GM03348 (cell line): ENCODE data around the gene GAS2L3.

Source experiments
- DNase-seq: peaks from one replicate; pipeline ENCODE4 v3.0.0; 2012; ENCODE audit warnings: low spot score

The GAS2L3 gene

DNA sequence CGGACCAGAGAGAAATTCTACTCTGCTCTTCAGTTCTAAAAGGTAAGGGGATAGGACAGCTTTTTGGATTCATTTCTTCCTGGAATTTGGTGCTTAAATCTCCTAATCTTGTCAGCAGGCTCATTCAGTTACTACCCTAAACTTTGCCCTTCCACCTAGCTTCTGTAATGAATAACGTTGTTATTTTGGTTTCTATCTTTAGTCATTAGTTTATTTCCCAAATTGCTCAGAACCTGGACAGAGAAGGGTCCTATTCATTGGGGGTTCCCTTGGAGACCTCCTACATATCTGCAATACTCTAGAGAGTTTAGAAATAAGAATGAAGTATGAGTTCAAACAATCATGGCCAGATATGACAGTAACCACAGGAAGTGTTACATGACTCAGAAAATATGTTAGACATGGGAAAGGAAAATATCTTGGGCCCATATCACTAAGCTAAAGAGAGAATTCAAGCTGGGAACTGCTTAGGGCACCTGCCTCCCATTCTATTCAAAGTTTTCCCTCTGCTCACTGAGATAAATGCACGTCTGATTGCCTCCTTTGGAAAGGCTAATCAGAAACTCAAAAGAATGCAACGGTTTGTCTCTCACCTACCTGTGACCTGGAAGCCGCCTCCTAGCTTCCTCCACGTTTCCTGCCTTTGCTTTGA is 87.9 kb downstream of the GAS2L3 start:
- DNase-seq = peak; percentile 17

GRCh38 chr12:100666588-100666987 is 93.1 kb downstream of the GAS2L3 start:
- DNase-seq = no peak

DNA sequence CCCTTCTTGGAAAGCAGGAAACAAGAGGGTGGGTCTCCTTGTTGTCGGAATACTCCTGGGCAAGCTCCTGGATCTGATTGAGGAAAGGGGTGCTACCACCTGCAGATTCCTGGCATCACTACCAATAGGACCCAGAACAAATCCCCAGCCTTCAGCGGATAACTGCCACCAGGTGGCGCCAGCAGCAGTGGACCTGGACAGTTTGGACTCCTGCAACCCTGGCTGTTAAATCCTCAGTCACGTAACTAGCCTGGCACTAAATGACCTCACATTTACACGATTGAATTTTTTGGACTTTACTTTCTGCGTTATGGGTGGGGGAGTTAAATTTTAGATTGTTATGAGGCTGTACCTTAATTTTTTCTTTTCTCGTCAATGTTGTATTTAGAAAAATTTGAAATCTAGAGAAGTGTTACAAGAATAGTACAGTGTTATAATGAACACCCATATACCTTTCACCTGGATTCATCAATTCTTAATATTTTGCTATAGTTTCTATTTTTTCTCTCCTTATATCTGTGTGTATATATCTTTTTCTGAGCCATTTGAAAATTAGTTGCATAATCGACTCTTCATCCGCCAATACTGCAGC is 95.6 kb downstream of the GAS2L3 start:
- DNase-seq = peak; percentile 86

DNA sequence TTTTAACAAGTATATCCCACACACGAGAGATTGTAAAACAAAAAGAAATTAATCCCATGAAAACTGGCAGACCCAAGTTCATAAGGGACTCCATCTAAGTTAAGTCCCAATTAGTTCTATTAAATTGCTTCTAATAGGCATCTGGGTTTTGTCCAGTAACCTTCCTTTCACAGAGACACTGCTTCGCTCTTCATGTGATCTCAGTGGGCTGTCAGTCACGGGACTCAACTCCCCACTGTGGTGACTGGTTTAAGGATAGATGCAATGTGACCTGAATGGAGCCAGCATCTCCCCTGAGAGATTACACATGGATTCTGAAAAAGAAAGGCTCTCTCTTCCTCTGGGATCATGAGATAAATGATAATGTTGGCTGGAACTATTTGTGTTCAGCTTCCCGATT is 96.4 kb downstream of the GAS2L3 start:
- no peak for DNase-seq

GRCh38 chr12:100671396-100672074 is 98.1 kb downstream of the GAS2L3 start:
- DNase-seq = no peak

GRCh38 chr12:100672075-100672592 is 98.7 kb downstream of the GAS2L3 start:
- peak; percentile 36 for DNase-seq

- DNase-seq = no peak
Measured at GRCh38 chr12:100674036-100674888, 100.8 kb downstream of the GAS2L3 start.
